MCF 10A (cell line): ENCODE measurements around the gene LHX3. TPM values are rescaled to one million over a fixed set of nuclear protein-coding genes. Genes with fewer than 3 reads are reported as not detected.

Experiments used
- BruUV-seq: library from RNA; stranded (reverse); fragments of 400-500 nt; replicated peaks from 2 replicates; lab custom pipeline; 2021; lab: Mats Ljungman, UMichigan
- CTCF ChIA-PET: fragments of 300-600 bp; sonication (Branson Sonifier 250); formaldehyde crosslinking; extraction: SDS; loops from one replicate; lab custom pipeline; 2021; ENCODE audit warnings: antibody characterized with exemption, inconsistent platforms; lab: Yijun Ruan, JAX
- POLR2A ChIA-PET: fragments of 300-600, 350-650 bp; sonication (Branson Sonifier 250); formaldehyde crosslinking; extraction: SDS; loops from one replicate; lab custom pipeline; 2020; ENCODE audit warnings: antibody characterized with exemption, inconsistent platforms; lab: Yijun Ruan, JAX
- DNase-seq: peaks from one replicate; pipeline ENCODE4 v3.0.0-alpha.2; 2018; ENCODE audit not compliant: unreplicated experiment
- H3K27ac Mint-ChIP-seq: one replicate; pipeline ENCODE4 v1.8.0; 2022; ENCODE audit warnings: mild to moderate bottlenecking, low read depth, mixed read lengths; ENCODE audit not compliant: unreplicated experiment
- H3K27me3 Mint-ChIP-seq: one replicate; pipeline ENCODE4 v1.8.0; 2022; ENCODE audit warnings: mixed read lengths; ENCODE audit not compliant: insufficient read depth, unreplicated experiment
- H3K36me3 Mint-ChIP-seq: one replicate; pipeline ENCODE4 v1.8.0; 2022; ENCODE audit warnings: mild to moderate bottlenecking, moderate library complexity, mixed read lengths; ENCODE audit not compliant: insufficient read depth, unreplicated experiment
- H3K4me1 Mint-ChIP-seq: one replicate; pipeline ENCODE4 v1.8.0; 2022; ENCODE audit warnings: mixed read lengths; ENCODE audit not compliant: insufficient read depth, unreplicated experiment
- H3K4me3 Mint-ChIP-seq: one replicate; pipeline ENCODE4 v1.8.0; 2022; ENCODE audit warnings: mild to moderate bottlenecking, moderate library complexity, mixed read lengths; ENCODE audit not compliant: unreplicated experiment
- H3K9me3 Mint-ChIP-seq: one replicate; pipeline ENCODE4 v1.8.0; 2022; ENCODE audit warnings: mixed read lengths; ENCODE audit not compliant: unreplicated experiment
- CTCF ChIP-seq: fragments of 200-600 bp; IDR thresholded peaks from one replicate; pipeline ENCODE4 v1.8.0; 2022; ENCODE audit warnings: antibody characterized with exemption, mild to moderate bottlenecking; ENCODE audit not compliant: unreplicated experiment
- intact Hi-C: fragments of 100-400 bp; cut with micrococcal nuclease; formaldehyde crosslinking; loops from 2 replicates; pipeline ENCODE4 v1.14.1; 2022
- total RNA-seq: library from RNA; stranded (reverse); gene quantifications from 2 replicates; pipeline ENCODE4 v1.2.3, GENCODE V29; 2022

The LHX3 gene
- total RNA-seq, 1 experiment from 2014 or later, result 0.26 TPM

DNA sequence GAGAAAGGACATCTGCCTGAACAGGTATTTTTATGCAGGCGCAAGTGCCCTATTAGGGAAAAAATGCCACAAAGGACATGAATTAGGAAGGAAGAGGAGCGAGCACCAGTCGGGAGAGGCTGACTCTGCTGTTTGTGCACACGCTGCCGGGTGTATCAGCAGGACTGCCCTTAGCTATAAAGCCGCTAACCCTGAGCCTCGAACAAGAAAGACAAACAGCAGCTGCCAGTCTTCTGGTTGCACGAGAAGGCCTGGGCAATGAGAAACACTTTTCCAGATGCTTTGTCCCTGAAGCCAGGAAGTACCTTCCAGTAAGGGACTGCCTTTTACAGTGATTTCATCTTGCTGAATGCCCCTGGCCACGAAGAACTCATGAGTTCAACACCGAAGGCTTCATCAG lies 28.0 kb upstream of the LHX3 start:
- Mint-ChIP-seq H3K4me3 (no peak overlapping the region), H3K27me3 (no peaks in the 10 kb centered on the region), H3K36me3 (peaks cover 29% of the 10 kb centered on the region), H3K9me3 (no peaks in the 10 kb centered on the region), H3K27ac (no peak overlapping the region), H3K4me1 (peaks cover 10% of the 10 kb centered on the region)
- DNase-seq, result no peak
- intact Hi-C loops, result no loop called here
- POLR2A ChIA-PET, result interaction anchor here (0.6 kb wide), 1 partner anchor 144 kb away, joined by 3 read pairs; no protein-coding TSS in a partner anchor
- CTCF ChIA-PET, result no interaction called here
- TF ChIP-seq CTCF, result no peak
- no TSS peak for BruUV-seq

DNA sequence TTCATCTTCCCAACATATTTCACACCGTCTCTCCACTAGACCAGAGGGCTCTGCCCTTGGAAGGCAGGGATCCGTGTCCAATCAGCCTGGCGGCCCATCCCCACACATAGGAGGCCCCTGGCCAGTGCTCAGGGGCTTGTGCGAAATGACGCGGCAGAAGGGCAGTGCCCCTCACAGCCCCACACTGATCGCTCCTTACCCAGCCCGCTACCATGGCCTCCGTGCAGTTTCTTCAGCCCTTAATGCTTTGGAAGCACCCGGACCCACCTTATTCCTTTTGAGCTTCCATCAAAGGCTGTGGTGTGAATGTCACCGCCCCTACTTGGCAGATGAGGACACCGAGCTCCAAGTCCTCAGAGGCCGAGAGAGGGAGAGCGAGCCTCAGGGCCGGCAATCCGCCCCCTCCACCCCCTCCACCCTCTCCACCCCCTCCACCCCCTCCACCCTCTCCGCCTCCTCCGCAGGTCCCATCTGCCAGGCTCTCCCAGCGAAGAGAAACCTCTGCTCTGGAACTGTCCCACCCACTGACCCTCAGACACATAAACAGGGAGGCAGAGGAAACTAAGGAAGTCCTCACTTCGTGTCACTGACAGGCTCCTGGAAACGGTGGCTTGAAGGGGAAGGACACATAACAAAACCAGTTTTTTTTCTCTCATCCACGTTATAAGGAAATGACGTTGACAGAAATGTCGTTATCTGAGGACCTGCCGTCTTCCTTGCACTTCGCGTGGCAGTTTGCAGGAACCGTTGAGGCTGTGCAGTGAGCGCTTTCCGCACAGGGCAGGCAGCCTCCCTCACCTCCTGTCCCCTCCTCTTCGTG lies 26.8 kb upstream of the LHX3 start:
- H3K4me3 Mint-ChIP-seq, result no peak overlapping the region
- BruUV-seq, result no TSS peak
- peaks cover 14% of the 10 kb centered on the region for H3K4me1 Mint-ChIP-seq
- TF ChIP-seq CTCF, result no peak
- no peak overlapping the region for H3K27ac Mint-ChIP-seq
- H3K9me3 Mint-ChIP-seq, result no peaks in the 10 kb centered on the region
- CTCF ChIA-PET, result interaction anchor here (0.6 kb wide), 1 partner anchor 1148 kb away, joined by 3 read pairs; no protein-coding TSS in a partner anchor
- no peaks in the 10 kb centered on the region for H3K27me3 Mint-ChIP-seq
- H3K36me3 Mint-ChIP-seq, result peaks cover 26% of the 10 kb centered on the region
- intact Hi-C loops, result no loop called here
- POLR2A ChIA-PET, result no interaction called here
- no peak for DNase-seq

GRCh38 chr9:136230773-136231172 lies 25.8 kb upstream of the LHX3 start:
- POLR2A ChIA-PET, result interaction anchor here (0.6 kb wide), 1 partner anchor 199 kb away, joined by 3 read pairs; no protein-coding TSS in a partner anchor
- DNase-seq, result no peak
- H3K27ac Mint-ChIP-seq, result no peak overlapping the region
- intact Hi-C loops, result no loop called here
- H3K9me3 Mint-ChIP-seq, result no peaks in the 10 kb centered on the region
- H3K36me3 Mint-ChIP-seq, result peaks cover 29% of the 10 kb centered on the region
- CTCF ChIA-PET, result no interaction called here
- no peak for TF ChIP-seq CTCF
- H3K4me3 Mint-ChIP-seq, result no peak overlapping the region
- H3K4me1 Mint-ChIP-seq, result peaks cover 14% of the 10 kb centered on the region
- no peaks in the 10 kb centered on the region for H3K27me3 Mint-ChIP-seq
- BruUV-seq, result no TSS peak

GRCh38 chr9:136230365-136230764 lies 25.4 kb upstream of the LHX3 start:
- Mint-ChIP-seq H3K27me3 (no peaks in the 10 kb centered on the region), H3K36me3 (peaks cover 28% of the 10 kb centered on the region), H3K9me3 (no peaks in the 10 kb centered on the region), H3K4me3 (no peak overlapping the region), H3K27ac (no peak overlapping the region), H3K4me1 (peaks cover 14% of the 10 kb centered on the region)
- intact Hi-C loops, result no loop called here
- BruUV-seq, result no TSS peak
- ChIA-PET POLR2A (interaction anchor here (0.6 kb wide), 1 partner anchor 199 kb away, joined by 3 read pairs; no protein-coding TSS in a partner anchor), CTCF (no interaction called here)
- no peak for DNase-seq
- no peak for TF ChIP-seq CTCF
